Myocyte (in vitro differentiated cells): ENCODE measurements around the gene STAC. TPM values are rescaled to one million over a fixed set of nuclear protein-coding genes. Genes with fewer than 3 reads are reported as not detected.
"Not testable (repeated sequence)": the region's sequence is repeated elsewhere in the genome, so short reads cannot be mapped to it uniquely, and the experiment has no call there.

ENCODE experiments used
- DNase-seq: peaks from one replicate; pipeline ENCODE4 v3.0.0-alpha.2; 2012; ENCODE audit warnings: low read depth
- total RNA-seq: library from RNA; depleted of rRNA; stranded (reverse); fragments of >200 nt; gene quantifications from 2 replicates; pipeline ENCODE4 v1.2.3, GENCODE V29; 2014

STAC gene
- total RNA-seq, 1 donor from 2014 or later, result 0.32 TPM

DNA sequence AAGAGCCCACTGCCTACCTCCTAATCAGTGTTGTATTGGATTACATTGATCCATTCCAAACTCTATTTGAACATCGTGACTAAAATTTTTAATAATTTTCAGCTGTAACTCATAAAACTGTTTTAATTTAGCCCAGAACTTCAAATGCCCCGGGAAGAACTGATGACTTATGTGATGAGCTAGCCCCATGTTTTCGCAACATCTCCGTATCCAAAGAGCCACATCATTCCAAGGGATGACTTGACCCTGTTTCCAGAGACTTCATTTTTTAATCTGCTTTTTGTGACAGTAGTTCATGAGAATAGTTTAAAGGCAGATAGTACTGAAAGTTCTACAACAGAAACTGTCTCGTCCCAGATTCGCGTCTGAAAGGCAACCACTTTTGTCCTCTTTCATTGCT, 97.4 kb downstream of the STAC start:
- no peak for DNase-seq

DNA sequence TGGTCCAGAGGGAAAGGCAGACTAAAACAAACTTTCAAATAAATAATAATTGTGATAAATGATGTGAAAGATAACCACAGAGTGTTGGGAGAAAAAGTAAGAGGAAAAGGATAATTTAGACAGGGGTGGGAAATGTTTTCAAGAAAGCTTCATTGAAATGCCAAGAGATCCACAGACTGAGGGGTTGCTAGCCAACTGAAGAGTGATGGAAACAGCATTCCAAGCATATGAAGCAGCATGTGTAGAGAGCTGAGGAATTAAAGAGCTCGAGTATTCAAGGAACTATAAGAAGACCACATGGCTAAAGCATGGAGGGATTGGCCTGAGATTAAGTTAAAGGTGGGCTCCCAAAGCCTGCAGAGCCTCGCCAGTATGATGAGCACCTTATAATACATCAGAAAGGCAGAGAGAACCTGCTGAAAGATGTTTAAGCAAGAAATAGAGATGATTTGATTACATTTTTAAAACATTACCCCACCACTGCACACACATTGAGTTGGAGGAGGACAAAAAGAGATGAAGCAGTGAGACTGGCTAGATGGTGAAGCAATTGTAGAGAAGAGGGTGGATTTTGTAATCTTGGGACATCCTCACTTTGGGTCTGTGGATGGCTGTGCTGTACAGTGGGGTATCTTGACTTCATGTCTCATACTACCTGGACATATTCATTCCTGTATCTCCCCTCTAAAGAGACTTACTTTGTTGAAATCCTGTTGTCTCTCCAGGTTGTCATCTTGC, 100.8 kb downstream of the STAC start:
- no peak for DNase-seq

DNA sequence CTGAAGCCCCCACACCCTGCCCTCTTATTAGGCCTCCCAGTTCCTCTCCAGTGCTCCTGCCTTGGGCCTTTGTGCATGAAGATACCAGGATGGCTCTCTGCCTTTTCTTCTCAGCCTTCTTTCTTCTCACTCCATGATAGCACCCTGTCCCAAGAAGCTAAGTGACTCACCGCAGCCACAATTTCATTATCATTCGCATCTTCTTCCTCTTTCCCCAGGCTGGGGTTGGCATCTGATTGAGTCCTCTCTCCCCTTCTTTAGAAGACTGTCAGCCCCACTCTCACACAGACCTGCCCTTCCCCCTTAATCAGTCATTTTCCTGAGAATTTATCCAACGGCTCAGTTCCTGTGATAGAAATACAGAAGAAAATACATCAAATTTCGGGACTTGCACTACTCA, 102.0 kb downstream of the STAC start:
- DNase-seq, result no peak

DNA sequence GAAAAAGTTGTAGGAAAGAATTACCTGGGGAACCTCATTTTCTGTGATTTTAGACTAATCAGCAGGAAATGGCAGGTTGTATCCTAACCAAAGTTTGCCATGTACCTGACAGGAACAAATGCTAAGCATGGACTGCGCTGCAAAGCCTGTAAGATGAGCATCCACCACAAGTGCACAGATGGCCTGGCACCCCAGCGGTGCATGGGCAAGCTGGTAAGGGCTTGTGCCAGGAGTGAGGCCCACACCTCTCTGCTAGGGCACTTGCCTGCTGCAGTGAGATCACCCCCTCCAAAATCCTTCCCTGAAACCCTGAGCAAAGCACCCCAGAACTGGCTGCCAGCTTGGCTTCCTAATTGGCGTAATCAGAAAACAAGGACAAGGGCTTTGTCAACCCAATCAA, 102.6 kb downstream of the STAC start:
- no peak for DNase-seq

DNA sequence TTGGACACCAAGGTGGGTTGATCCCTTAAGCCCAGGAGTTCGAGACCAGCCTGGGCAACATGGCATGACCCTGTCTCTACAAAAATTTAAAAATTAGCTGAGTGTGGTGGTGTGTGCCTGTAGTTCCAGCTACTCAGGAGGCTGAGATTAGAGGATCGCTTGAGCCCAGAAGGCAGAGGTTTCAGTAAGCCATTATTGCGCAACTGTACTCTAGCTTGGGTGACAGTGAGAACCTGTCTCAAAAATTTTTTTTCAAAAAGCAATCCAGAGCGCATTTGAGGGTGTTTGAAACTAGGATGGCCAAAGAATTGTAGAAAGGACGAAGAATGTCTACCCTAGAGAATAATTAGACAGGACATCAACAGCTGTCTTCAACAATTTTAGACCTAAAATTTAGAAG, 103.4 kb downstream of the STAC start:
- no peak for DNase-seq

DNA sequence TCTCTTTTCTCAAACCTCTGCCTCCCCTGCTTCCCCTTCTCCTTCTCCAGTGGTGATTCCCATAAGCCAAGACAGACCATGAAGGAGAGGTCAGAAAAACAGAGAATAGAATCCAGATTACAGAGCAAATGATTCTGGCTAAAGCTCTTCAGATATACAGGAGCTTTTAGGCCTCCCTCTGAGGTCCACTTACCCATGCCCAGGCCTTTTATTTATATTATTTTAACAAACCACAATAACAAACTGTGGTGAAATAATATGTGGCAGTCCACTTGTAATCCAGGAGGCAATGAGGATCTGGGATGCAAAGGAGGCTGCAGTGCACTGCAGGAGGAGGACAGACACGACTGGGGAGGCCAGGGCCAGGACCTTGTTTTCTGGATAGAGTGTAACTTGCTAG, 104.1 kb downstream of the STAC start:
- no peak for DNase-seq

DNA sequence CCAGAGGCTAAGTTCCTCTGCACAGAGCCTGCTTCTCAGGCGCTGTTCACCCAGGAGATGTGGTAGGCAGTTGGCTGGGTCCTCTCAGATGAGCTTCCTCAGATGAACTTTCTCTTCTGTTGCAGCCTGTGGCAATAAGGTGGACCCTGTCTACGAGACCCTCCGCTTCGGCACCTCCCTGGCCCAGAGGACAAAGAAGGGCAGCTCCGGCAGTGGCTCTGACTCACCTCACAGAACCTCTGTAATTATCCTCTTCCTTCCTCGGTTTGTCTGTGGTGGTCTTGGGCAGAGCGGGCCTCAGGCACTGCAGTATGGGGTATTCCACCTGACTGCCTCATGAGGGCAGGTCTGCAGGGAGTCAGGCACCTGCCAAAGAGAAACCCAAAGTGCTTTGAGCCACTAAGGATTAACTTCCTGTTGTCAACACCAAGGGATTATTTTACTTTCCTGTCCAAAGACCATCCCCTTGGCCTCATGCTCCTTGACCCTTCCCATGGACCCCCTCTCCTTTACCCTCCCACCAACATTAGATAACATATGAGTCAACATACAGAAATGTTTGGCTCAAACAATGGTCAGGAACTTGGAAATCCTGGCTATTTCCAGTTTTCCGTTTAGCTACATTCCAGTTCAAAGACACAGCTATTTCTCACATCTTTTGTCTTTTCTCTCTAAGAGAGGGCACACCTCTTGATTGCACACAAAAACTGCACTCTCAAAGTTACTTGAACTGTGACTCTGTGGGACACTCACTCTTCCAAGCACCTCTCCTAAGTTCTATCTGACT, 105.9 kb downstream of the STAC start:
- no peak for DNase-seq

DNA sequence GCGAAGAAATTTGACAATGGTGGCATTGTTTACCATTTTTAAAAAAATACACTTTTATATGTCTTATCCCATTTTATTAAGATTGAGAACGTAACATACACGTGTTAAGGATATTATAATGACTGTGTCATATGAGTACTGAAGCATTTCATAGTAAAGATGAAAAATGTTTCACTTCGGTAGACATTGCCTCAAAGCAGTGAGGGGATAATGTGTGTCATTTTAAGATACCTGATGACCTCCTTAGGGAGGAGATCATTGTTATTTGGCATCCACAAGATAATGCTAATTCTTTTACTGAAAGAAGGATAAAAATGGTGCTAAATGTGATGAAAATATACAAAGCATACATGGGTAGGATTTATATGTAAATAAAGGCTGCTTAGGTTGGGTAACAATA, 107.3 kb downstream of the STAC start:
- DNase-seq, result no peak

DNA sequence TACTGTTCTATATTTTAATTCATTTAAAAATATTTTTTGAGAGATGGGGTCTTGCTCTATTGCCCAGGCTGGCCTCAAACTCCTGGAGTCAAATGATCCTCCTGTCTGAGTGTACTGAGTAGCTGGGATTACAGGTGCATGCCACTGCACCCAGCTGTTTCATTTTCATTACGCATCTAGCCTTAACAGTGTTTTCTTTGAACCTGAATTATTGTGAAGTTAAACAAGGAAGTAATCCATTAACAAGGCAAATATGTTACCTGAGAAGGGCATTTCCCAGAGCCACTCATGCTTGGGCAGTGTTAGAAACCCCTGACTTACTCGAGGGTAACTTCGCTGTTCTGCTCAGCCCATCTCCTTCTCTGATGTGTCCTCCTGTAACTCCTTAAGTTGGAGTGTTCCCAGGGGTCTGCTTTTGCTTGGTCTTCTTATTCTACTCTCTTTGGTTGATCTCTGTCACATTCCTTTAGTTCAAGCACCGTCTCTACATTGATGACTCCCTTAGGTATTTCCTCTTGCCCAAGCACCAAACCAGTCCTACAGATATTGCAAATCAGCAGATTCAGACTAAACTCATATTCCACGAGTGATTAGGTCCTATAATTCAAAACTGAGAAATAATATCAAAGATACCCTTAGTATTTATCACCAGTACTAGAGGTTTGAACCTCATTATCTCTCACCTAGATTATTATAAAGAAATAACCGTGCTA, 107.9 kb downstream of the STAC start:
- DNase-seq, result no peak

DNA sequence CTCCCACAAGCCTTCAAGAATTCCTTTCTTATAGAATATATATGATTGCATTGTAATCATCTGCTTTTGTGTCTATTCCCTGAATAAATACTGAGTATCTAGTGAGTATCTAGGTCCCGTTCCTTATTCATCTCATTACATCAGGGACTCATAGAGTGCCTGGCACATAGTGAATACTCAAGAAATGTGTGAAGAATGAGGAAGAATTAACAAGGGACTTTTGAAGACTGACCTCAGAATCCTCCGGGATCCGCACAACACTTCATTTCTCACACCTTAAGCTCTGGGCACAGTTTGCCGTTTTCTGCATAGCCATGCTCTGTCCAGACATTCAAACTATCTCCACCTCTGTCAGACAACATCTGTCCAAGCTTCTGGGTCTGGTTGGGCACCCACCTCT, 108.8 kb downstream of the STAC start:
- DNase-seq, result no peak

DNA sequence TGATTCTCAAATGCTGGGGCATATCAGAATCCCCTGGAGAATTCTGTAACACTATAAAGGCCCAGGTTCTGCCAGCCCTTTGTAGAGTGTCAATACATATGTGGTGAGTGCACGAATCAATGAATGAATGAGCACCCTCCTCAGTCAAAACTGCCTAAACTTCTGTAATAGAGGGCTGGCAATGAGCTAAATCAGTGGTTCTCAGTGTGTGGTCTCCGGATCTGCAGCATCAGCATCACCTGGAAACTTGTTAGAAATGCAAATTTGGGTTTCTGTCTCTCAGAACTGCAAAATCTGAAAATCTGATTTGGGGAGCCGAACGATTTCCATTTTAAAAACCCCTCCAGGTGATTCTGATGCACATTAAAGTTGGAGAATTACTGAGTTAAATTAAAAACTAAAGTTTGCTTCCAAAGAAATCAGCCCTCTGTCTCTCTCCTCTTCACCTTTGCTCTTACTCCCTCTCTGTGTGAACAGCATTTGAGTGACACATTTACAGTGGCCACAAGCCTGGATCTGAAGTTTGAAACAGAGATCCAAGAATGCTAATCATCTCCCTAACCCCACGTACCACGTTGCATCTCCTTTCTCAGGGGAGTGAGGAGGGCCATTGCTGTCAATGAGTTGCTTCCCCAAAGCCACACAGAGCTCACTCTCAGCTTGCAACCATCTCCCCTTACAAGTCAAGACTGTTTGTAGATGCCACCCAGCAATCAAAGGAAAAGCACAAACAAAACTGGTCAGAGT, 109.5 kb downstream of the STAC start:
- DNase-seq, result no peak

DNA sequence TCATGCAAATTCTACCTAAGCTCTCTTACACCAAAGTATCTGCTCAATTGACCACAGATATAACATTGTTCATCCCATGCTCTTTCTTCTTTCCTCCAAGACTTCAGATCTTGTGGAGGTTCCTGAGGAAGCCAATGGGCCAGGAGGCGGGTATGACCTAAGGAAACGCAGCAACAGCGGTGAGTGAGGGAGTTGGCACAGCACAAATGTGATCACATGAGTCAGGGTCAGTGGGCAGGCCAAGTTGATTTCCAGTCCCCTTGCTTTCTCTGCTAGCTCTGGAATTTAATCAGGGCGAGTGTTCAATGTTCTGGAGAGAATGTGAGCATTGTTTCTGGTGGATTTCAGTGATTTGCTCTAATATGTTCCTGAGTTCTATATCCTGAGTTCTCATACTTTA, 112.7 kb downstream of the STAC start:
- no peak for DNase-seq

DNA sequence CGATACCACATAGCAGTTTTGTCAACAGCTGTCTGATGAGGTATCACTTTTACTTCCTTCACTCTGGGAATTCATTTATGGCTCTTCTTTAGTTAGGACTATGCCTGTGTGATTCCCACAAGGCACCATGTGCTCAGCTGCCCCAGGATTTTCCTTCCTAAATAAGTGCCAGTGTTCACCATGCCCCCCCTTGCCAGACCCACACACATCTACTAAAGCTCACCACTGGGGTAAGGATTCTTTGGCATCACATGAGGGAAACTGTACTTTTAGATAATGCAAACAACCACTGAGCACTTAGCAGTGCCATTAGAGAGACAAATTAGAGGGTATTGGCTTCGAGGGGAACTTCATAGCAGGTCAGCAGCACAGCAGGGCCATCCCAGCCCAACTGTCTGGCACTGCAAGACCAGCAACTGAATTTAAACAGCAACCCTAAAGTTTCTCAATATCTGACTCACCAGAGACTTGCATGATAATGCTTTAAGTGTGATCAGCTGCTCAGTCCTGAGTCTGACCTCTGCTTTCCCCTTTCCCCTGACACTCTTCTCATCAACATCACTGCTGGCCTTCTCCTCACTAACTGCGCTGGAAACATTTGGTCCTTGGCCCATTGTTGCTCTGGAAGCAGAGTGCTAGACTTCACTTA, 114.3 kb downstream of the STAC start:
- DNase-seq, result peak; percentile 59

DNA sequence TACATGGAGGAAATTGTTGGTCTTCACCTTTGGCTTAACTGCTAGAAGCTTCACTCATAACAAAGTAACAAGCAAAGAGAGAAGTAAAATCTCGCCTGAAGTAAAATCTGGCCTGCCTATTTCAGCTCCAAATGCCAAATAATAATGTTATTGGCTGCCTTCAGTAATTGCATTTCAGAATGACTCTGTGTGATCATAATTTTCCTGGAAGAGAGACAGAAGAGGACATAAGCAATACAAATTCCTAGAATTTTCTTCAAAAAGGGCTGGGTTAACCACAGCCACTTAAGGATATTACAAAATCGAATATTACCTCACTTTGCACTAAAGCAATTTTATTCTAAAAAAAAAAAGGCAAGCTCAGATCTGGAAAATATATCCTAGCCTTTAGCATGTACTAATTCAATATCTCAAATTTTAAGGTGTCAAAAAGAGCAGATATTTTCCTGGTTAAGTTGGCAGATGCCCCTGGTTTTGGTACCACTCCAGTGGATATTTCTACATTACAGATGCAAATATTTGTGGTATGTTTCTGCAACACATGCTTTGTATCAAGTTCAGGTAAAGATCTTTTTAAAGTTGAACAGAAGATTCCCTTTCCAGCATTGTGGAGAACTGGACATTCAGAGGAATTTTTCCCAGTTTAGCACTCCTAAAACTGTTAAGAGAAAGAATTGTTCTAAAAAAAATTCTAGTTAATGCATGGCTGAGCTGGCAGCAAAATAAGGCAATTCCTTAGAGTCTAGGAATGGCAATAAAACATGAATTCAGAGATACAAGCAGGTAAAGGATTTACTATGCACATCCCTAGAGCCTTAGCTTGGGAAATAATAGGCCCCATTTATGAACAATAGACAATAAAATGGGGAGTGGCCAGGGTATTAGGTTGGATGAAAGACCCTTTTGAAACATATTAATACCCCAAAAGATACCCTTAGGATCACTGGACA, 116.7 kb downstream of the STAC start:
- DNase-seq, result peak; percentile 10

DNA sequence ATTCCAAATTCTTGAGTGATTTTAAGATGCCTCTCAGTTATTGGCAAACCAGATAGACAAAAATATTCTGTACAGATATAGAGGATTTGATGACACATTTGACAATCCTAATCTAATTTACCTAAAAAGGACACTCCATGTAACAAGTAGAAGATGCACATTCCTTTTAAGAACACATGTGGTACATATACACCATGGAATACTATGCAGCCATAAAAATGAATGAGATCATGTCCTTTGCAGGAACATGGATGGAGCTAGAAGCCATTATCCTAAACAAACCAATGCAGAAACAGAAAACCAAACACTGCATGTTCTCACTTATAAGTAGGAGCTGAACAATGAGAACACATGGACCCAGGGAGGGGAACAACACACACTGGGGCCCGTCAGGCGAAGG, 119.7 kb downstream of the STAC start:
- not testable (repeated sequence) for DNase-seq

DNA sequence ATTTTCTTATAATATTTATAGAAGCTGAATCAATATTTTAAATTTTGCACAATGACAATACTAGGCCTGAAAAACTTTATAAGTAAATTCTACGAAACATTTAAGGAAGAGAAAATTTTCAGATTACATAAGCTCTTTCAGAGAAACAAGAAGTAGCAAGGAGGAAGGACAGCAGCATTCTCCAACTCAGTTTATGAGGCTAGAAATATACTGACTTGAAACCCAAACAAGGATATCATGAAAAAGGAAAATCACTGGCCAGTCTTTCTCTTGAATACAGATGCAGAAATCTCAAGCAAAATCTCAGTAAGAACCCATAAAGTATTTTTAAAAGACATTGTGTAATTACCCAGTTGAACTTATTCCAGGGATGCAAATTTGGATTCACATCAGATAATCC, 121.3 kb downstream of the STAC start:
- no peak for DNase-seq

DNA sequence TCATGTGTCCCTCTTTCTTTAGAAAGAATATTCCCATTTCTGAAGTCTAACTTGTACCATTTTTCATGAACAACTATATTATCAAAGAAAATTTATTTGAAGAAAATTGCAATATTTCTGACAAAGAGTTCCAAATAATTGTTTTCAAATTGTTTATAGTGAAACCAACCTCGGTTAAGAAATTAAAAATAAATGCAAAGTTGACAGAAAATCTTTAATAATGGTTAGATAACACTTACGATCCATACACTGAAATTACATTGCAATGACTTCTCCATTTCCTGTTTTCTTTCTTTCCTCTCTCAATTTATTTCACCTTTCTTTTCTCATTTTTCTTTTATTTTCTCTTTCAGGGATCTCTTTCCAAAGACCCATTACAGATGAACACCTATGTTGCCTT, 125.1 kb downstream of the STAC start:
- DNase-seq, result no peak

DNA sequence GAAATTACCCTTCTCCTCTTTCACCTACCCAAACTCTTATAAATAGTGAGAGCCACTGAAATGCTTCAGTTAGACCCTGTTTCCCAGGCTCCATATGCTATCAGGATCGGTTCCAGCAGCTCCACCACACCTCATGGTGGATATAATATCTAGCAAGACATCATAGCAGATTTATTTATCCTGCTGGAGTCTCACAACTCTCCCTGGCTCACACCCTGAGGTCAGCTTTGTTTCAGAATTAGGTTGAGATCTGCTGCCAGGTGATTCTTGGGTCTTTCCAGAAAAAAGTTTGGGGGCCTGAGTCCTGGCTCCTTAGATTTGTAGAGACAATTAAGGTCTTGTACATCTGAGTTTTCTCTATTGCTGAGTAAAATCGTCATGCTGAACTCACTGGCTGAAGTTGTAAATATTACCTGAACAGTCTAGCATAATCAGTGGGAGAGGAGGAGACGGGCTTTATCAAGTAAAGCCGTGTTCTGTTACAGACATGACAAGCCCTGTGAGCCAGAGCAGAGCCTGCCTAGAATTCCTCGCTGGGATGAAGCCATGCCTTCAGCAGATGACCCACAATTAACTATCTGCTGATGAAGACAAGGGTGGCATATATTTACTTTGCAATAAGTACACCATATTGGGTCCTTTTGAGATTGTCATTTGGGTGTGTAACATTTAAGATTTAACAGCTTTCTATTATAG, 131.6 kb downstream of the STAC start:
- DNase-seq, result no peak

DNA sequence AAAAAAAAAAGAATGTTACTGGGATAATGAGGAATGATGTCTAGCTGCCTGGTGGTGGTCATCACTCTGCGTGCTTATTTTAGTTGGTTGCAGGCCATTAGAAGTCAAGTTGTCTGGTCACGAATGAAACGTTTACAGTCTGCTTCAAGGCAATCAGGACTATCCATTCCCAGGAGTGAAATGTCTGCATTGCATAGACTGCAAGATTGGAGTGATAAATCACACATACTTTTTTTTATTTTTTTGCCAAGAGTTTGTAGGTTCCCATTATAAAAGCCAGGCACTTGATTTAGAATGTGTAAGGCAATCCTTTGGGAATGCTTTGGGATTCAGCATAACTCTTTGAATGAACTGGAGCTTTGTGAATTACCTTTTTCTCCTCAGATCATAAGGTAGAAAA, 132.3 kb downstream of the STAC start:
- no peak for DNase-seq
